HepG2 (cell line): Measurements from ENCODE around the gene CCDC57. TPM values are rescaled to one million over a fixed set of nuclear protein-coding genes. Genes with fewer than 3 reads are reported as not detected.

Source experiments
- CBX2 ChIP-seq, 2 experiments: fragments of 200-600 bp in 1 of 2; sonication (generic); formaldehyde crosslinking in 1 of 2; IDR thresholded peaks; 2 replicates each; pipeline versions ENCODE4 v1.7.0 to v1.8.1; 2018 to 2022; ENCODE audit warnings: low read depth in 2 of 2, low read length in 1 of 2, mild to moderate bottlenecking in 1 of 2, missing genetic modification reagents in 1 of 2
- ELF1 ChIP-seq: sonication (generic); formaldehyde crosslinking; IDR thresholded peaks from 2 replicates; pipeline ENCODE4 v1.4.0; 2020; ENCODE audit warnings: missing genetic modification reagents
- FOXO1 ChIP-seq: sonication (generic); formaldehyde crosslinking; IDR thresholded peaks from 2 replicates; pipeline ENCODE4 v1.4.0; 2020; ENCODE audit warnings: missing genetic modification reagents
- GATA4 ChIP-seq: sonication (generic); IDR thresholded peaks from 2 replicates; pipeline ENCODE4 v1.6.1; 2016; ENCODE audit warnings: antibody characterized with exemption, low read depth, borderline replicate concordance
- GMEB2 ChIP-seq: IDR thresholded peaks from 2 replicates; pipeline ENCODE4 v1.6.1; 2016; ENCODE audit warnings: missing biosample characterization, missing genetic modification reagents, low read depth
- HNRNPH1 ChIP-seq: fragments of 200-400 bp; formaldehyde crosslinking; optimal IDR thresholded peaks from 2 replicates; pipeline ENCODE3; 2017; ENCODE audit warnings: mild to moderate bottlenecking, low read depth, low read length
- REL ChIP-seq: sonication (generic); formaldehyde crosslinking; conservative IDR thresholded peaks from 2 replicates; pipeline ENCODE4 v1.8.0; 2022; ENCODE audit warnings: mild to moderate bottlenecking, missing genetic modification reagents, moderate library complexity
- SNAPC2 ChIP-seq: sonication (generic); formaldehyde crosslinking; IDR thresholded peaks from 2 replicates; pipeline ENCODE4 v1.8.1; 2022; ENCODE audit warnings: mild to moderate bottlenecking, missing genetic modification reagents
- STAT5B ChIP-seq: sonication (generic); formaldehyde crosslinking; IDR thresholded peaks from 2 replicates; pipeline ENCODE4 v1.4.0; 2020; ENCODE audit warnings: missing genetic modification reagents
- TMF1 ChIP-seq: sonication (generic); formaldehyde crosslinking; IDR thresholded peaks from 2 replicates; pipeline ENCODE4 v1.8.1; 2022; ENCODE audit warnings: low read depth, missing genetic modification reagents
- WIZ ChIP-seq: sonication (generic); formaldehyde crosslinking; IDR thresholded peaks from 2 replicates; pipeline ENCODE4 v1.5.1; 2020; ENCODE audit warnings: mild to moderate bottlenecking, missing genetic modification reagents
- ZNF282 ChIP-seq: fragments of 450-650 bp; IDR thresholded peaks from 2 replicates; pipeline ENCODE4 v1.6.1; 2018; ENCODE audit not compliant: partially characterized antibody
- ZNF460 ChIP-seq: sonication (generic); formaldehyde crosslinking; IDR thresholded peaks from 2 replicates; pipeline ENCODE4 v1.5.1; 2020; ENCODE audit warnings: missing genetic modification reagents, mild to moderate bottlenecking, borderline replicate concordance
- ZNF547 ChIP-seq: sonication (generic); formaldehyde crosslinking; IDR thresholded peaks from 2 replicates; pipeline ENCODE4 v1.5.1; 2020; ENCODE audit warnings: mild to moderate bottlenecking, missing genetic modification reagents
- ZNF567 ChIP-seq: sonication (generic); formaldehyde crosslinking; IDR thresholded peaks from 2 replicates; pipeline ENCODE4 v1.8.1; 2023; ENCODE audit warnings: mild to moderate bottlenecking, missing genetic modification reagents, borderline replicate concordance
- ZUFSP ChIP-seq: sonication (generic); formaldehyde crosslinking; IDR thresholded peaks from 2 replicates; pipeline ENCODE4 v1.9.0; 2021; ENCODE audit warnings: missing genetic modification reagents, mild to moderate bottlenecking, borderline replicate concordance
- polyA plus RNA-seq, 8 experiments: library from polyadenylated mRNA; depleted of rRNA in 3 of 8; stranded (reverse) in 7 of 8; unstranded in 1 of 8; fragments of >200 nt; fragmentation: Illumina TruSeq in 4 of 8; extraction: Trizol in 4 of 8; gene quantifications; 2 replicates each; pipeline versions ENCODE4 v1.2.1 to v1.2.3, GENCODE V29; 2011 to 2016; ENCODE audit warnings: low read depth in 4 of 8, missing spikeins in 1 of 8, mixed read lengths in 1 of 8; ENCODE audit not compliant: insufficient read depth in 1 of 8
- total RNA-seq, 5 experiments: library from RNA; depleted of rRNA; stranded (reverse); fragments of >200 nt; fragmentation: Illumina TruSeq; extraction: Trizol; gene quantifications; 2 replicates each; pipeline ENCODE4 v1.2.3, GENCODE V29; 2016; ENCODE audit warnings: low read depth in 1 of 5
- TF ChIP-seq, protein P1 (sequence below): sonication (generic); formaldehyde crosslinking; IDR thresholded peaks from 2 replicates; pipeline ENCODE4 v1.5.1; 2020; ENCODE audit warnings: mild to moderate bottlenecking, missing genetic modification reagents, moderate library complexity
- TF ChIP-seq, protein P2 (sequence below): sonication (generic); formaldehyde crosslinking; IDR thresholded peaks from 2 replicates; pipeline ENCODE4 v1.9.0; 2022; ENCODE audit warnings: missing genetic modification reagents, mild to moderate bottlenecking, borderline replicate concordance
- TF ChIP-seq, protein P3 (sequence below): sonication (generic); formaldehyde crosslinking; IDR thresholded peaks from 2 replicates; pipeline ENCODE4 v1.4.0; 2020; ENCODE audit warnings: missing genetic modification reagents, low read depth, mild to moderate bottlenecking, borderline replicate concordance

CCDC57 gene
- total and polyA plus RNA-seq, 2 of the 13 experiments (the other 11 are each of a cell fraction or from before 2014, with no cell fraction given) = 59.3 to 59.9 TPM

GRCh38 chr17:82153745-82154375 is 58.8 kb downstream of the CCDC57 start (continued):
- TF ChIP-seq CBX2 (IDR thresholded peaks at IDR 0.05; ENCODE audit: low read depth, low read length) (no peak), CBX2 (CRISPR knock-in tag; IDR thresholded peaks at IDR 0.05; ENCODE audit: low read depth) (no peak), ZNF567 (no peak), ZNF547 (no peak), REL (CRISPR knock-in tag) (no peak), STAT5B (CRISPR knock-in tag) (no peak), GMEB2 (no peak), HNRNPH1 (no peak), ZNF460 (CRISPR knock-in tag) (no peak; the same call in 1 of the 2 replicates), GATA4 (no peak), WIZ (CRISPR knock-in tag) (no peak), ZUFSP (CRISPR knock-in tag) (no peak), FOXO1 (peak; percentile 41; the same call in 1 of the 2 replicates), SNAPC2 (CRISPR knock-in tag) (0 out of 2 replicates have a peak, but pooled peaks have one; percentile 25), ZNF282 (no peak), TMF1 (no peak), ELF1 (no peak; the same call in 1 of the 2 replicates)
- TF ChIP-seq, protein P1, sequence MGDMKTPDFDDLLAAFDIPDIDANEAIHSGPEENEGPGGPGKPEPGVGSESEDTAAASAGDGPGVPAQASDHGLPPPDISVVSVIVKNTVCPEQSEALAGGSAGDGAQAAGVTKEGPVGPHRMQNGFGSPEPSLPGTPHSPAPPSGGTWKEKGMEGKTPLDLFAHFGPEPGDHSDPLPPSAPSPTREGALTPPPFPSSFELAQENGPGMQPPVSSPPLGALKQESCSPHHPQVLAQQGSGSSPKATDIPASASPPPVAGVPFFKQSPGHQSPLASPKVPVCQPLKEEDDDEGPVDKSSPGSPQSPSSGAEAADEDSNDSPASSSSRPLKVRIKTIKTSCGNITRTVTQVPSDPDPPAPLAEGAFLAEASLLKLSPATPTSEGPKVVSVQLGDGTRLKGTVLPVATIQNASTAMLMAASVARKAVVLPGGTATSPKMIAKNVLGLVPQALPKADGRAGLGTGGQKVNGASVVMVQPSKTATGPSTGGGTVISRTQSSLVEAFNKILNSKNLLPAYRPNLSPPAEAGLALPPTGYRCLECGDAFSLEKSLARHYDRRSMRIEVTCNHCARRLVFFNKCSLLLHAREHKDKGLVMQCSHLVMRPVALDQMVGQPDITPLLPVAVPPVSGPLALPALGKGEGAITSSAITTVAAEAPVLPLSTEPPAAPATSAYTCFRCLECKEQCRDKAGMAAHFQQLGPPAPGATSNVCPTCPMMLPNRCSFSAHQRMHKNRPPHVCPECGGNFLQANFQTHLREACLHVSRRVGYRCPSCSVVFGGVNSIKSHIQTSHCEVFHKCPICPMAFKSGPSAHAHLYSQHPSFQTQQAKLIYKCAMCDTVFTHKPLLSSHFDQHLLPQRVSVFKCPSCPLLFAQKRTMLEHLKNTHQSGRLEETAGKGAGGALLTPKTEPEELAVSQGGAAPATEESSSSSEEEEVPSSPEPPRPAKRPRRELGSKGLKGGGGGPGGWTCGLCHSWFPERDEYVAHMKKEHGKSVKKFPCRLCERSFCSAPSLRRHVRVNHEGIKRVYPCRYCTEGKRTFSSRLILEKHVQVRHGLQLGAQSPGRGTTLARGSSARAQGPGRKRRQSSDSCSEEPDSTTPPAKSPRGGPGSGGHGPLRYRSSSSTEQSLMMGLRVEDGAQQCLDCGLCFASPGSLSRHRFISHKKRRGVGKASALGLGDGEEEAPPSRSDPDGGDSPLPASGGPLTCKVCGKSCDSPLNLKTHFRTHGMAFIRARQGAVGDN = peak; percentile 75
- TF ChIP-seq, protein P2, sequence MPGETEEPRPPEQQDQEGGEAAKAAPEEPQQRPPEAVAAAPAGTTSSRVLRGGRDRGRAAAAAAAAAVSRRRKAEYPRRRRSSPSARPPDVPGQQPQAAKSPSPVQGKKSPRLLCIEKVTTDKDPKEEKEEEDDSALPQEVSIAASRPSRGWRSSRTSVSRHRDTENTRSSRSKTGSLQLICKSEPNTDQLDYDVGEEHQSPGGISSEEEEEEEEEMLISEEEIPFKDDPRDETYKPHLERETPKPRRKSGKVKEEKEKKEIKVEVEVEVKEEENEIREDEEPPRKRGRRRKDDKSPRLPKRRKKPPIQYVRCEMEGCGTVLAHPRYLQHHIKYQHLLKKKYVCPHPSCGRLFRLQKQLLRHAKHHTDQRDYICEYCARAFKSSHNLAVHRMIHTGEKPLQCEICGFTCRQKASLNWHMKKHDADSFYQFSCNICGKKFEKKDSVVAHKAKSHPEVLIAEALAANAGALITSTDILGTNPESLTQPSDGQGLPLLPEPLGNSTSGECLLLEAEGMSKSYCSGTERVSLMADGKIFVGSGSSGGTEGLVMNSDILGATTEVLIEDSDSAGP (CRISPR knock-in tag) = peak; percentile 81
- TF ChIP-seq, protein P3, sequence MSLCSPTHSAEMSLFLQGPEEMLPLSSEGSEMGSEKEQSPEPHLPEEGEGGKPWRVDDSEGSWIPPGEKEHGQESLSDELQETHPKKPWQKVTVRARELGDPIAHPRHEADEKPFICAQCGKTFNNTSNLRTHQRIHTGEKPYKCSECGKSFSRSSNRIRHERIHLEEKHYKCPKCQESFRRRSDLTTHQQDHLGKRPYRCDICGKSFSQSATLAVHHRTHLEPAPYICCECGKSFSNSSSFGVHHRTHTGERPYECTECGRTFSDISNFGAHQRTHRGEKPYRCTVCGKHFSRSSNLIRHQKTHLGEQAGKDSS = peak; percentile 74; the same call in 1 of the 2 replicates
